Left kidney (tissue), 2 donors: ENCODE data around the gene ITGB1BP2. TPM values are rescaled to one million over a fixed set of nuclear protein-coding genes. Genes with fewer than 3 reads are reported as not detected.
"Not testable (repeated sequence)": the region's sequence is repeated elsewhere in the genome, so short reads cannot be mapped to it uniquely, and the experiment has no call there.

Experiments
- DNase-seq: peaks from one replicate; pipeline ENCODE4 v3.0.0-alpha.2; 2013
- polyA plus RNA-seq: library from polyadenylated mRNA; unstranded; fragments of 120-200 nt; gene quantifications from one replicate; pipeline ENCODE4 v1.2.1, GENCODE V29; 2013; ENCODE audit not compliant: insufficient read length

Gene ITGB1BP2
- polyA plus RNA-seq, 1 donor, result 2.8 TPM

DNA sequence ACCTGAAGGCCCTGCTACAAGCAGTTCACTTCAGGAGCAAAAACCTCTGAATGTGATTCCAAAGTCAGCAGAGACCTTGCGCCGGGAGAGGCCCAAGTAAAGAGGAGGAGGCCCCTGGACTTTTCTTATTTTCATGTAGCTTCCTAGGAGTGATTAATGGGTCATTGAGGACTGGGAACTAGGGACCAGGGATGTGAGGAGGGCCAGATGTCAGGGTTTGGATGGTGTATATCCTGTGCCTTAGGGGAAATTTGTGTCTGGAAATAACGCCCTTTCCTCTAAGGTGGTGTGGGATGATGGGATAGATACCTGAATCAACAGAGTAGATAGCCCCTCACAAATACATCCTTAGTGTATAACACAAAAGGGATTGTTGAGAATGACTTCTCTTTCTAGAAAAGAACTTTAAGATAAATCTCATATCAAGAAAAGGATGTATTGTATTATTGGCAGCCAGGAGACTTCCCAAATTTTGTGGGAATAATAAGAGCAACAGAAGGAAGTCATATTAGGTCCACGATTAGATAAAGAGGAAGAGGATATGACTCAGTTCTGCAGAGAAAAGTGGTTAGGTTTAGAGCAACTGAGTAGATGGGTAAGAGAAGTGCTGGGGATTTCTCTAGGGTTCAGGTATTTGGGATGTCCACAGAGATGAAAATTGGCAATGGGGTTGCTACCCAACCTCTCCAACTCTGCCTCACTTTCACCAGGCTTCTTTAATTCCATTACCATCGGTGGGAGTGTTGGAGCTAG, 1.1 kb downstream of the ITGB1BP2 start:
- no peak for DNase-seq

DNA sequence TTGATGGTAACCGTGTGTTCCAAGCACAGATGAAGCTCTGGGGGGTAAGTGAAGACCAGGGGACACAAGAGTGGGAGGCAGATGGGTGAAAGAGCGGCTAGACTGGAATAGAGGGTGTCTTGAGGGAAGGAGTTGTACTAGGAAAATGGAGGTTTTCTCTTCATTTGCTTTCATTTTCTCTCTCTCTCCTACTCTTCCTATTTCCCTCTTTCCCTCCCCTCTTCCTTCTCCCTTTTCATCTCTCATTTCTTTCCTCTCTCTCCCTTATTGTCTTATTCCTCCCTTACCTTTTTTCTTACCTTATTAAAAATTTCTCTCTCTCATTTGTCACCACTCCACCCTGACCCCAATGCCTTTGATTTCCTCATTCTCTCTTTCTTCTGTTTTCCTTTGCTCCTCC, 3.0 kb downstream of the ITGB1BP2 start:
- DNase-seq, result no peak

DNA sequence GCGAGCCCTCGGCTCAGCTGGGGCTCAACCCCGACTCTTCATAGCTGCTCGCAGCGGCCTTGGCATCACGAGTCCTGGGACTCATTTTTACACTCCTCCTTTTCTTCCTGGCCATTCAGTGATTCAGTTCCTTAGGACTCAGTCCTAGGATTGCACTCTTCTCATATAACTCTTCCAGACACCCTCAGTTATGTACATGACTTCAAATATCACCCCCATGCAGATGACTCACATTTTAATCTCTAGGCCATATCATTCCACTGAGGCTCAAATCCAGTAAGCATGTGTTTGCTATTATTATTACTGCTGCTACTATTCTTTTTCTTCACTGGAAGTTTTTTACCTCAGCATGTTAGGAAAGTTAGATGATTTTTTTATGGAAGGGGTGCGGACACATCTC, 14.4 kb downstream of the ITGB1BP2 start:
- DNase-seq, result no peak

DNA sequence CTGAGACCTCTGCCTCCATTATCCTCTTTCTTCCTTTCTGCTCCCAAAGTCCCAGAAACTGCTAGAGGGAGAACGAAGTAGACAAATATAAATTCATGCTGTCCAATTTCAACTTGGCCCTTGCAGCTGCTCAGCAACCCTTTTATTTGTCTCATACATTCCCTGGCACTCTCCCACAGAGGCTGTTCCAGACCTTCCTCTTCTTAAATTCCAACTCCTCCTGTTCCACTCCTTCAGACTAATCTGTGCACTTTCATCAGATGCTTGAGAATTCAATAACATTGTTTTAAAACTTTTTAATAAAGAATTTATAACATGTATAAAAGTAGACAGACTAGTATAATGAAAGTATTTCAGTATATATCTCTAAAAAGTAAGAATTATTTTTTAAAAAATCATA, 15.4 kb downstream of the ITGB1BP2 start:
- not testable (repeated sequence) for DNase-seq

DNA sequence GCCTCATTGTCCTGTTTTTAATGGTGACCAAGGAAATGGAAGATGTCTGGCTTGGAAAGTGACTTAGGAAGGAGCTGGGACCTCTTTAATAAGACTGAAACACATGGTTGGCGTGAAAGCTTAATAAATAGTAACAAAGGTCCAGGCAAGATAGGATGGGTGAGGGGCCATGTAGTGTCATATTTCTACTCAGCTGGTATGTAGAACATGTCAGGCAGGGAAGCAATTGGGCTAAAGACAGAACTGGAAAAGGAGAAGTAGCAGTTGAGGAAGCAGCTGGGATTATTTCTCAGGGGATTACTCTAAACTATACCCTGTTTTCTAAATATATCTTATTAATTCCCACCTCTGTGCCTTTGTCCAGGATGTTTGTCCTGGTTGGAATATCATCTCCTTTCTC, 18.6 kb downstream of the ITGB1BP2 start:
- no peak for DNase-seq

DNA sequence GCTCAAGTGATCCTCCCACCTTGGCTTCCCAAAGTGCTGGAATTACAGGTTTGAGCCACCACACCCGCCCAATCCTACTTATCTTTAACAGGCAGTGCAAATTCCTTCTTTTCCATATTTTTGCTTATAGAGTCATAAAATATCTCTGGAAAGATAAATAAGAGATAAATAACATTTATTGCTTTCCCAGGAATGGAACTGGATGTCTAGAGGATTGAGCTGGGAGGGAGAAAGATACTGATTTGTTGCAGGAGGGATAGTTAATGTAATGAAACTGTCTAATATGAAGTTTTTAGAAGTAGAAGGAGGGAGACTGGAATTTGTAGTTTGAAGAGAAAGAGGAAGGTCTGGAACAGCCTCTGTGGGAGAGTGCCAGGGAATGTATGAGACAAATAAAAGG, 20.2 kb downstream of the ITGB1BP2 start:
- no peak for DNase-seq

DNA sequence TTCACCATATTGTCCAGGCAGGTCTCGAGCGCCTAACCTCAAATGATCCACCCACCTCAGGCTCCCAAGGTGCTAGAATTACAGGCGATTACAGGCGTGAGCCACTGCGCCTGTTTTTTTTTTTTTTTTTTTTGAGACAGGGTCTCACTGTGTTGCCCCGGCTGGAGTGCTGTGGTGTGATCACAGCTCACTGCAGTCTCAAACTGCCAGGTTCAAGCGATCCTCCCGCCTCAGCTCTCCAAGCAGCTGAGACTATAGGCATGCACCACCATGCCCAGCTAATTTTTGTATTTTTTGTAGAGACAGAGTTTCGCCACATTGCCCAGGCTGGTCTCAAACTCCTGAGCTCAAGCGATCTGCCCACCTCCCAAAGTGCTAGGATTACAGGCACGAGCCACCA, 22.9 kb downstream of the ITGB1BP2 start:
- DNase-seq, result not testable (repeated sequence)

DNA sequence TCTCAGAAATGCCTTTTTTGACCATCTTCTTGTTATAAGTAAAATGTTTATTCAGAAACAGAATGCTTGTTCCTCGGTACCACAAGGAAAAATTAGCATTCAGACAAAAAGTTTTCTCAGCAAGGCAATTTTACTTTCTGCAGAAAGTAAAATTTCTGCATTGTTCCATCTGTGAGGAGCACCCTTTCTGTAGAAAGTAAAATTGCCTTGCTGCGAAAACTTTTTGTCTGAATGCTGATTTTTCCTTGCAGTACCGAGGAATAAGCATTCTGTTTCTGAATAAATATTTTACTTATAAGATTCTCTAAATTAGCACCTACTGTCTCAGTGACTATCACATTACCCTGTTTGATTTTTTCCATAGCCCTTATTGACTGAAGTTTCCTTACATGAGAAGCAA, 24.8 kb downstream of the ITGB1BP2 start:
- DNase-seq, result no peak

DNA sequence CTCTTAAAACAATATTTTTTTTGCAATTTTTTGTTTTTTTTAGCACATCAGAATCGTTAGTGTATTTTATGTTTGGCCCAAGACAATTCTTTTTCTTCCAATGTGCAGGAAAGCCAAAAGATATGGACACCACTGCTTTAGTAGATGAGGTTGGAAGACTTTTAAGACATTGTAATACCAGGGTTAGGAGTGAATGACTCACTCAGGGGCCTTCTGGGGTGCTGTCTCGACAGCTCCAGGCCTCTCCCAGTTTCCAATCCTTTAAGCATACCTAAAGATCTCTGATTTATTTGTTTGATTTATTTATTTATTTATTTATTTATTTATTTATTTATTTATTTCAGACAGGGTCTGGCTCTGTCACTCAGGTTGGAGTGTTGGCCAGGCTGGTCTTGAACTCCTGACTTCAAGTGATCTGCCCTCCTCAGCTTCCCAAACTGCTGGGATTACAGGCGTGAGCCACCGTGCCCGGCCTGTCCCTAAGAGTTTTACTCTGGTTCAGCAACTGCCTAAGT, 47.7 kb downstream of the ITGB1BP2 start:
- DNase-seq, result not testable (repeated sequence)

DNA sequence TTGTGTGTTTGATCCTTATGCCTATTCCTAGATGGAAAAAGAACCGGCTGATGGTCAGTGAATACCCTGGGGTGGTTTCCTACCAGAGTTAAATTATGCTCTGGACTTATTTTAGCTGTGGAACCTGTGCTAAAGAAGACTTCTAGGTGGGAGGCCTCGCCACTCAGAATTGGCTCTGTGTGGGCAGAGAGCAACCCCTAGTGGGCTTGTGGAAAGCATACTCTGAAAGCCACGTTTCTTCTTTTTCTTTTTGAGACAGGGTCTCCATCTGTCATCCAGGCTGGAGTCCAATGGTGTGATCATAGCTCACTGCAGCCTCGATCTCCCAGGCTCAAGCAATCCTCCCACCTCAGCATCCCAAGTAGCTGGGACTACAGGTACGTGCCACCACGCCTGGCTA, 48.3 kb downstream of the ITGB1BP2 start:
- DNase-seq, result not testable (repeated sequence)

DNA sequence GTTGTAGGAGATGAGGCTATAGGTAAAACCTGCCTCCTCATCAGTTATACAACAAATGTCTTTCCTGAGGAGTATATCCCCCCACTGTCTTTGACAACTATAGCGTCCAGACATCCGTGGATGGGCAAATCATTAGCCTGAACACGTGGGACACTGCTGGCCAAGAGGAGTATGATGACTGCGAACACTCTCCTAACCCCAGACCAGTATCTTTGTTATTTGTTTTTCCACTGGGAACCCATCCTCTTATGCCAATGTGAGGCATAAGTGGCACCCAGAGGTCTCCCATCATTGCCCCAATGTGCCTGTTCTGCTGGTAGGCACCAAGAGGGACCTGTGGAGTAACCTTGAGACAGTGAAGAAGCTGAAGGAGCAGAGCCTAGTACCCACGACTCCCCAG, 50.9 kb downstream of the ITGB1BP2 start:
- DNase-seq, result not testable (repeated sequence)

Other genes with a start within 250 kb of the ITGB1BP2 start
- gene SNX12, start 233.4 kb upstream of the ITGB1BP2 start, polyA plus RNA-seq, result 51.7 TPM
- gene FOXO4, start 205.9 kb upstream of the ITGB1BP2 start, polyA plus RNA-seq, result 19.3 TPM
- not detected for gene CXorf65, start 195.0 kb upstream of the ITGB1BP2 start, polyA plus RNA-seq
- gene IL2RG, start 190.2 kb upstream of the ITGB1BP2 start, polyA plus RNA-seq, result 0.93 TPM
- gene MED12, start 183.2 kb upstream of the ITGB1BP2 start, polyA plus RNA-seq, result 50.0 TPM
- 5.1 TPM for gene NLGN3, start 156.9 kb upstream of the ITGB1BP2 start, polyA plus RNA-seq
- 39.8 TPM for gene GJB1, start 78.5 kb upstream of the ITGB1BP2 start, polyA plus RNA-seq
- 72.8 TPM for gene ZMYM3, start 47.6 kb upstream of the ITGB1BP2 start, polyA plus RNA-seq
- gene NONO, start 18.1 kb upstream of the ITGB1BP2 start, polyA plus RNA-seq, result 749 TPM
- gene TAF1, start 64.6 kb downstream of the ITGB1BP2 start, polyA plus RNA-seq, result 57.7 TPM
- 321 TPM for gene OGT, start 231.4 kb downstream of the ITGB1BP2 start, polyA plus RNA-seq